ENCODE results near the gene JMJD7.

JMJD7 gene

GRCh38 chr15:41848631-41849030, 20.7 kb downstream of the JMJD7 start:
- no peak for DNase-seq

GRCh38 chr15:41849204-41849603, 21.3 kb downstream of the JMJD7 start:
- no peak for DNase-seq

- DNase-seq, result no peak
Observed at GRCh38 chr15:41849861-41850260, 22.0 kb downstream of the JMJD7 start.

- no peak for DNase-seq
Observed at GRCh38 chr15:41850482-41851166, 22.7 kb downstream of the JMJD7 start.

- DNase-seq, result no peak
Observed at GRCh38 chr15:41851167-41851523, 23.3 kb downstream of the JMJD7 start.

- DNase-seq, result no peak
Observed at GRCh38 chr15:41851755-41852370, 24.0 kb downstream of the JMJD7 start.

GRCh38 chr15:41852736-41853590, 25.1 kb downstream of the JMJD7 start:
- no peak for DNase-seq

- DNase-seq, result no peak
Observed at GRCh38 chr15:41853831-41854230, 25.9 kb downstream of the JMJD7 start.

GRCh38 chr15:41854443-41854842, 26.6 kb downstream of the JMJD7 start:
- no peak for DNase-seq

GRCh38 chr15:41855261-41855961, 27.5 kb downstream of the JMJD7 start:
- DNase-seq, result no peak

GRCh38 chr15:41856262-41856661, 28.4 kb downstream of the JMJD7 start:
- DNase-seq, result no peak

GRCh38 chr15:41856716-41857115, 28.8 kb downstream of the JMJD7 start:
- no peak for DNase-seq

- DNase-seq, result no peak
Observed at GRCh38 chr15:41857316-41857715, 29.4 kb downstream of the JMJD7 start.

- no peak for DNase-seq
Observed at GRCh38 chr15:41858756-41859155, 30.9 kb downstream of the JMJD7 start.

- DNase-seq, result no peak
Observed at GRCh38 chr15:41860049-41860828, 32.3 kb downstream of the JMJD7 start.

GRCh38 chr15:41861736-41862356, 34.0 kb downstream of the JMJD7 start:
- DNase-seq, result peak; percentile 39

- peak; percentile 34 for DNase-seq
Observed at GRCh38 chr15:41862515-41863116, 34.7 kb downstream of the JMJD7 start.

- DNase-seq, result no peak
Observed at GRCh38 chr15:41865490-41866055, 37.7 kb downstream of the JMJD7 start.

GRCh38 chr15:41866263-41866703, 38.4 kb downstream of the JMJD7 start:
- no peak for DNase-seq

GRCh38 chr15:41866872-41867579, 39.1 kb downstream of the JMJD7 start:
- no peak for DNase-seq

Measured in NCI-H510A treated with DMSO at 0.1 percent for 48 hours (cell line).